GM21381 (cell line): ENCODE measurements around the gene RELL2.

Experiments used
- ATAC-seq: cut with Tn5 transposase; IDR thresholded peaks from one replicate; pipeline ENCODE4 v1.9.1; 2021; ENCODE audit warnings: mild to moderate bottlenecking, moderate library complexity; ENCODE audit not compliant: unreplicated experiment

The RELL2 gene

DNA sequence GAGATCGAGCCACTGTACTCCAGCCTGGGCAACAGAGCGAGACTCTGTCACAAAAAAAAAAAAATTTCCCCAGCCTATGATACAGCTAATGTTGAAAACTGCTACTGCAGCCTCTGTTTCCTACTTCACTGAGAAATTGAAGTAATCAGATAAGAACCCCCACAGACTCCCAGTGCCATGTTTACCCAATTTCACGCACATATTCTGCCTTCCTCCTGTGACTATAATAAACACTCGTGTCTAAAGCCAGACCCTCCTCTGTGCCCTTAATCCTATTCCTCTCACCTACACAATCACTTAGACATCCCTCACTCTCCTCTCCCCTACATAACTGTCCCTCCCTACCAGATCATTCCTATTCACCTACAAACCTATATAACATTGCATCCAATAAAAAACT lies 38.9 kb downstream of the RELL2 start:
- ATAC-seq: no peak

DNA sequence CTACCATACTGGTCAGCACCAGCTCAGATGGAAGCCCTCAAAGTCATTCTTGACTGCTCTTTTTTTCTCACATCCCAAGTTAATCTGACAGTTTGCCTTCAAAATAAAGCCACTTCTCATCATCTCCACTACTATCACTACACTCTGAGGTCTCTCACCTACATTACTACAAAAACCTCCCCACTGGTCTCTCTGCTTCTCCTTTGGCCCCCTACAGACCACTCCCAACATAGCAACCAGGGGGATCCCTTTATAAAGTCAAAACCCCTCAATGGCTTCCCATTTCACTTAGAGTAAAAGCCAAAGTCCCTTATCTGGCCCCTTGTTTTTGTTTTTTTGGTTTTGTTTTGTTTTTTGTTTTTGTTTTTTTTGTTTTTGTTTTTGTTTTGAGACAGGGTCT lies 40.6 kb downstream of the RELL2 start:
- no peak for ATAC-seq

DNA sequence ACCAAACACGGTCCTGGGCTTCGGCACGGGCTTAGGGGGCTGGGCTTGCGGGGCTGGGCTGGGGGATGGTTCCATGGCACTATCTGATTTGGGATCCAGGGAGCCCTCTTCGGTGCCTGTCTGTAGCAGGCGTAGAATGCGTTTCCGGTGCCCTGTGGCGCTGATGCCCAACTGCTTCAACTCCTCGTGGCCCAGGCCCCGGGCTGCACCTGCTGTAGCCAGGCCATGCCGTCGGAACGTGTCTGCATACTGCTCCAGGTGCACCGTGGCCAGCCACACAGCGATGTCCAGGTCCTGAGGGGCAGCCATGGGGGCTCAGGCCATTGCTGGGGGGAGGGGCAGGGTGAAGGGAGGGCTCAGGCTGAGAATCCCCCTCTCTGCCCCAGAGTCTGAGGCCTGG lies 43.4 kb downstream of the RELL2 start:
- no peak for ATAC-seq

DNA sequence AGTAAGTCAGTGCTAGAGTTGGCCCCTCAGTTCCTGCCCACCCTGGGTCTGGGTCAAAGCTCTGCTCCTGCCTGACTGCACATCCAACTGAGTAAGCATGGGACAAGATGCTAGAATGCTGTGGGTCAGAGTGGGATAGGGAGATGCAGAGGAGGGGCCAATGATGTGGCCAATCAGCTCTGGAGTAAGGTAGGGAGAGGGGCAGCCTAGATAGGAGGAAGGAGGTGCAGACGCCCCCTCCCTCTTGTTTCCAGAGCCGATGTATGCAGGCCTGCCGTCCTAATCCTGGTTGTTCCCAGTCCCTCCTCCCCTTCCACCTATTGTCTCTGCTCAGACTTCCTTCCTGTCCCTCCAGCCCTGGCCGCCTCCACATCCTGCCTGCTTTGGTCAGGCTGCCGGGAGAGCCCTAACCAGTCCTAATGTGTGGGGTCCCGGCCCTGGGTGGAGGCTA lies 44.0 kb downstream of the RELL2 start:
- ATAC-seq: no peak

DNA sequence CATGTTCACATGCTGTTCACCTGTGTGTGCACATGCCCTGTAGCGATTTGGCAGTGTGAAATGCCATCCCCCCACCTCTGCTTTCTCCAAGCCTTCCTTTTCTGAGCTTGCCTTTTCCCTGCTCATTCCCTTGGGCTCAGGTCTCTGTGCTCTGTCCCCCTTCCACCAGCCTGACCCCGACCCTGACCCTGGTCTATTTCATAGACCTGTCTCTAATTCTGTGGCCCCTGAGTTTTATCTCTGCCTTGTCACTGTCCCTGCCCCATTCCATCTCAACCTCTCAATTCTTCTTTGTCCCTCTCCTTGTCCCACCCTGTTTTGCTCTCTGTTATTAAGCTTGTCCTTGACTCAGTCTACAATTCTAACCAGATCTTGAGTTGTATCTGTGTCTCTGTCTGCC lies 44.5 kb downstream of the RELL2 start:
- no peak for ATAC-seq

DNA sequence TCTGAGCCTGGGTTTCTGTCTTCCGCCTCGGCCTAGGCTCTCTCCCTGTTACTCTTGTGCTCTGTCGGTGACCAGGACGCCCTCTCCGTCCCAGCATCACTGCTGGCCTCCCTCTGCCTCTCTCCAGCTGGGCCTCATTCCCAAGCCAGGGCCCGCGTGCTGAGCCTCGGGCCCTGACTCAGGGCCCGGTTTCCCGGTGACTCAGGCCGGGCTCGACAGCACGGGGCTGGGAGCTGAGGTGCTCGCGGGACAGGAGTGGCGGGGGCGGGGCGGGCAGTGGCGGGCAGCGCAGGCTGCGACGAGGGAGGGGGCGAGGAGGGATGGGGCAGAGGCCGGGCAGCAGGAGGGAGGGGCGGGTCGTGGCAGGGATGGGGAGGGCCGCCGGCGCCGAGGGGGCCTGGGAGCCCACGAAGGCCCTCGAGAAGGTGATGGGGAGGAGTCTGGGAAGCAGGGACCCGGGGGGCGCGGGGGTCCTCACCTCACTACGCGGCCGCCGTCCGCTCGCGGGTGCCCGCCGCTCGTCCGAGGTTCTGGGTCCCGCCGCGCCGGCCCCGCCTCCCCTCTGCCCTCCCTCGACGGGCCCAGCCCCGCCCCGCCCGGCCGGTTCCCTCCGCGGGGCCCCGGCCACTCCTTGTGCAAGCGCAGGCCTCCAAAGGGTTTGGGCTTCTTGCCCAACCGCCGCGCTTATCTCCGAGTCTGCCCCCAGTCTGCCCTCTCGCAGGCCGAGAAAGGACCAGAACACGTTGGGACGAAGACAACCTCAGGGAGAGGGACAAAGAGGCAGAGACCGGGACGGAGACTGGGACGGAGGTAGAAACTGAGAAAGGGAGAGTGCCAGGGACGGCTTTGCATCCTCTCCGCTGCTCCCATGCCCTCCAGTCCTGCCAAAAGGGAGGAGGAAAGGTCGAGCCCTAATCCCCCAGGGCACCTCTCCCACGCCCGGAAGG lies 45.2 kb downstream of the RELL2 start, which contains the start of gene ARAP3:
ARAP3 (minus strand) TSS at position 536 of the 947 bp plus-strand sequence. CDS start 1,744 bp downstream, outside the sequence.
- no peak for ATAC-seq

DNA sequence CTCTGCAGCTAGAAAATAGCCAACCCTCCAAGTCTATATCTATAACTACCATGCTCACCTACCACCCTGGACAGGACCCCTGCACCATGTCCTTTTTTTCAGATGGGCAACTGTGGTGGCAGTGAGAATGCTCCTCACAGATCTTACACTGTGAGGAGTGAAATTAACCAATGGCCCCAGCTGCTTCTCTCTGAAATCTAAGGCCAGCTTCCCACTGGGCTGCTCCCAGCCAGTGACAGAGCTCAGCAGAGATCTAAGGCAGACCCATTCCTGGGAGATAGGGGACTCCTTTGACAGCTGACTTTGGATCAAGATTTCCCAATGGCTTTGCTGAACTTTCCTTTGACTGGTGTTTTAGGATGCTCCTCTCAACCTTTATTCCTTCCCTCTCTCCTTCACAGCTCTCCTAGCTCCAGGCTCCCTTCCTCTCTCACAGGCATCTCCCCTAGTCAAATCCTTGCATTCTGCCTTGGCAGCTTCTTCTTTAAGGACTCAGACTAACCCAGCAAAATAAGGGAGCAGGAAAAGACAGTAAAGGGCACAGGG lies 46.9 kb downstream of the RELL2 start:
- no peak for ATAC-seq

DNA sequence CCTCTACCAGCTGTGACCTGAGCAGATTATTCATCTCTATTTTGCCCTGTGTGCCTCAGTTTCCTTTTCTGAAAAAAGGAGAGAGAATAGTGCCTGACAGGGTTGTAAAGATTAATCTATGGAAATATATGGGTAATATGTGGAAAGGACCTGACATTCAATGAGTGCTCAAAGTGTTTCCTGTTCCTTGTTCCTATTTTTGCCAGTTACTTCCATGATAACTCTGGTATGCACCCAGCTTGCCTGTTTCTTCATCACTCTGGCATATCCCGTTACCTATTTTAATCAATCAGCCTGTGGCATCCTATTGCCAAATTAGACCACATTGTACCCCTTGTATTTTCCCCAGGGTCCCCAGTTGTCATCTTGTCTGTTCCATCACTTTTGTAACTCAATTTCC lies 48.8 kb downstream of the RELL2 start:
- no peak for ATAC-seq

DNA sequence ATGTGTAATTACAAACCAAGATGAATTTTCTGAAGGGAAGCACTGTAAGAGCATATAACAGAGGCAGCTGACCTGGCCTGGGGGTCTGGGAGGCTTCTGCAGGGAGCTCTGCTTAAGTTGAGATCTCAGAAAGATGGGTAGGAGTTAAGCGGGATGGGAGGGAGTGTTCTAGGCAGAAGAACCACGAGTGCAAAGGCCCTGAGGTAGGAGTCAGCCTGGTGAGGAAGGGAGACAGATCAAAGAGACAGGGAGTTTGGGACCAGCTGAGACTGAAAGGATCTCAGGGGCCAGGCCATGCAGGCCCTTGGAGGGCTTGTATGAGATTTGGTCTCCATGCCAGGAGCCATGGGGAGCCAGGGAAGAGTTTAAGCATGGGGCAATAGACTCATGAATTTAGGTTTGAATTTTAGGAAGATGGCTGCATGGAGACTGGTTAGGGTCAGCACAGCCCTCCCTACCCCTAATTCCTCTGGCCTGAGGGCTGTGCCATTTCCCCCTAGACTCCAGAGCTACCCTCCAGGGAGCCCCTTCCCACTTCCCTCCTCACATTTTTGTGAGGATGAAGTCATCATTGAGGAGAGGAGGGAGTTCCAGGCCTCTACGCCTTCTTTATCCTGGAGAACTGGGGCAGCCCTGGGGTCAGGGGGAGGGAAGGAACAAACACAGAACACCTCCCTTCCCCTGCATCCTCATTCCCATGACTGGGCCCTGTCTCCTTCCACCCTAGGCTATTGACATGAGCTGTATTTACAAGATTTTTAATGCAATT lies 50.0 kb downstream of the RELL2 start:
- ATAC-seq: no peak
